CD4-positive, alpha-beta T cell (primary cell): Measurements from ENCODE around the gene SYT2. TPM values are rescaled to one million over a fixed set of nuclear protein-coding genes. Genes with fewer than 3 reads are reported as not detected.
"Not testable (repeated sequence)": the region's sequence is repeated elsewhere in the genome, so short reads cannot be mapped to it uniquely, and the experiment has no call there.

Experiments
- ATAC-seq: fragments of 200-7000 bp; cut with Tn5 transposase; one replicate; pipeline ENCODE4 v1.10.0; 2022; ENCODE audit warnings: mild to moderate bottlenecking; ENCODE audit not compliant: poor library complexity
- CTCF ChIA-PET: fragments of 350-600 bp; sonication (Branson Sonifier 250); formaldehyde crosslinking; loops from one replicate; lab custom pipeline; 2021; ENCODE audit warnings: antibody characterized with exemption, inconsistent platforms; lab: Charles Lee
- POLR2A ChIA-PET: fragments of 350-600 bp; sonication (Branson Sonifier 250); formaldehyde crosslinking; loops from one replicate; lab custom pipeline; 2021; ENCODE audit warnings: antibody characterized with exemption, inconsistent platforms; lab: Charles Lee
- DNase-seq, 14 experiments: peaks; one replicate each; pipeline ENCODE4 v3.0.0-alpha.2; 2013 to 2020; ENCODE audit warnings: mixed read lengths in 2 of 14
- H3K27ac ChIP-seq, 2 donors: one replicate each; pipeline versions ENCODE4 v1.5.1 to v1.7.0; 2013; ENCODE audit warnings: low read length in 2 of 2, low read depth in 1 of 2, mild to moderate bottlenecking in 1 of 2
- H3K27me3 ChIP-seq, 2 experiments: 1 replicate in 1 of 2; 2 replicates in 1 of 2; pipeline versions ENCODE4 v1.6.1 to v1.7.0; 2013; ENCODE audit warnings: low read length in 2 of 2, control low read depth in 1 of 2, mild to moderate bottlenecking in 1 of 2, moderate library complexity in 1 of 2; ENCODE audit not compliant: insufficient read depth in 2 of 2, control insufficient read depth in 1 of 2
- H3K36me3 ChIP-seq: one replicate; pipeline ENCODE4 v1.6.1; 2013; ENCODE audit warnings: low read length, control low read depth; ENCODE audit not compliant: insufficient read depth
- H3K4me1 ChIP-seq: one replicate; pipeline ENCODE4 v1.6.1; 2013; ENCODE audit warnings: low read length, control low read depth; ENCODE audit not compliant: insufficient read depth
- H3K4me3 ChIP-seq: one replicate; pipeline ENCODE4 v1.5.1; 2013; ENCODE audit warnings: mild to moderate bottlenecking, low read length, moderate library complexity
- H3K9me3 ChIP-seq, 2 experiments: 1 replicate in 1 of 2; 2 replicates in 1 of 2; pipeline versions ENCODE4 v1.6.1 to v1.7.0; 2013; ENCODE audit warnings: low read length in 2 of 2, mild to moderate bottlenecking in 2 of 2, control low read depth in 1 of 2, moderate library complexity in 1 of 2; ENCODE audit not compliant: control insufficient read depth in 1 of 2, insufficient read depth in 1 of 2
- H3K27ac Mint-ChIP-seq: one replicate; pipeline ENCODE4 v1.8.0; 2020; ENCODE audit warnings: mixed read lengths
- H3K27me3 Mint-ChIP-seq: one replicate; pipeline ENCODE4 v1.8.0; 2021; ENCODE audit warnings: mixed read lengths
- H3K36me3 Mint-ChIP-seq: one replicate; pipeline ENCODE4 v1.8.0; 2021; ENCODE audit warnings: low read depth, mixed read lengths
- H3K4me1 Mint-ChIP-seq: one replicate; pipeline ENCODE4 v1.8.0; 2021; ENCODE audit warnings: low read depth, mixed read lengths
- H3K4me3 Mint-ChIP-seq: one replicate; pipeline ENCODE4 v1.8.0; 2020; ENCODE audit warnings: mild to moderate bottlenecking, mixed read lengths
- H3K9me3 Mint-ChIP-seq: one replicate; pipeline ENCODE4 v1.8.0; 2020; ENCODE audit warnings: mixed read lengths
- intact Hi-C, 2 experiments: fragments of 100-400 bp; cut with DNase I in 1 of 2; cut with micrococcal nuclease in 1 of 2; formaldehyde crosslinking; loops; one replicate each; pipeline versions ENCODE4 v1.15.1 to v1.9.0; 2023 to 2025; cut with DNase I, micrococcal nuclease
- total RNA-seq, 174 experiments: library from RNA in 2 of 174; stranded (reverse) in 2 of 174; gene quantifications; one replicate each; pipeline ENCODE4 v1.2.3 and lab custom pipeline; 2021 to 2026
- TF ChIP-seq, protein P1 (sequence below): fragments of 200-600 bp; IDR thresholded peaks from one replicate; pipeline ENCODE4 v1.8.0; 2022; ENCODE audit warnings: antibody characterized with exemption, mild to moderate bottlenecking

The SYT2 gene
- total RNA-seq, 2 experiments from 2014 or later, result not detected

- no peak overlapping the region for H3K27ac Mint-ChIP-seq
- TF ChIP-seq, protein P1, sequence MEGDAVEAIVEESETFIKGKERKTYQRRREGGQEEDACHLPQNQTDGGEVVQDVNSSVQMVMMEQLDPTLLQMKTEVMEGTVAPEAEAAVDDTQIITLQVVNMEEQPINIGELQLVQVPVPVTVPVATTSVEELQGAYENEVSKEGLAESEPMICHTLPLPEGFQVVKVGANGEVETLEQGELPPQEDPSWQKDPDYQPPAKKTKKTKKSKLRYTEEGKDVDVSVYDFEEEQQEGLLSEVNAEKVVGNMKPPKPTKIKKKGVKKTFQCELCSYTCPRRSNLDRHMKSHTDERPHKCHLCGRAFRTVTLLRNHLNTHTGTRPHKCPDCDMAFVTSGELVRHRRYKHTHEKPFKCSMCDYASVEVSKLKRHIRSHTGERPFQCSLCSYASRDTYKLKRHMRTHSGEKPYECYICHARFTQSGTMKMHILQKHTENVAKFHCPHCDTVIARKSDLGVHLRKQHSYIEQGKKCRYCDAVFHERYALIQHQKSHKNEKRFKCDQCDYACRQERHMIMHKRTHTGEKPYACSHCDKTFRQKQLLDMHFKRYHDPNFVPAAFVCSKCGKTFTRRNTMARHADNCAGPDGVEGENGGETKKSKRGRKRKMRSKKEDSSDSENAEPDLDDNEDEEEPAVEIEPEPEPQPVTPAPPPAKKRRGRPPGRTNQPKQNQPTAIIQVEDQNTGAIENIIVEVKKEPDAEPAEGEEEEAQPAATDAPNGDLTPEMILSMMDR, result no peak
- ATAC-seq, result no peak
Measured at GRCh38 chr1:202553560-202554038, 156.7 kb downstream of the SYT2 start.

DNA sequence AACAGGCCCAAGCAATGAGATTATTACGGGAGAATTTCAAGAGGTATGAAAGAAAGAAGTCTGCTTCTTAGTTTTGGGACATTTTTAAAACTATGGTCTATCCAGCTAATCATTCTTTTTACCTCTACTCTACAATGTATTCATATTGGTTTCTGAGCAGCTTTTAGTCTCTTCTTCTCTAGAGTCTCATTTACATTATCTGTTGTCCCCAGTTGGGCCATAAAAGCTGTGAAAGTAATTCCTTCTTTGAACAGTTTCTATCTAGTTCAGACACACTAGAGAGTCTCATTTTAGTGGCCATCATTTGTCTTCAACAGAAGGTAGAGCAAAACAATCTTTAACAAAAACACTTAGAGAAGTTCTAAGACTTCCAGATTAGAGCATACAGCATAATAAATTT is 157.2 kb downstream of the SYT2 start:
- H3K36me3 Mint-ChIP-seq, H3K9me3 Mint-ChIP-seq, POLR2A ChIA-PET, H3K4me1 ChIP-seq, H3K9me3 ChIP-seq, DNase-seq, H3K4me1 Mint-ChIP-seq, CTCF ChIA-PET, H3K27me3 Mint-ChIP-seq, H3K4me3 ChIP-seq, H3K27me3 ChIP-seq, H3K36me3 ChIP-seq, ATAC-seq, H3K27ac Mint-ChIP-seq, intact Hi-C loops, H3K27ac ChIP-seq, H3K4me3 Mint-ChIP-seq: not testable (repeated sequence)

More at GRCh38 chr1:202553560-202554038, 156.7 kb downstream of the SYT2 start:
- no peaks in the 10 kb centered on the region for H3K4me1 Mint-ChIP-seq
- peak in 1 of 14 experiments; percentile 4 for DNase-seq
- H3K9me3 Mint-ChIP-seq, result no peaks in the 10 kb centered on the region
- no peak overlapping the region for H3K4me3 Mint-ChIP-seq
- peaks cover 5% of the 10 kb centered on the region for H3K36me3 Mint-ChIP-seq
- Histone ChIP-seq H3K4me3 (no peak overlapping the region), H3K9me3 (no peaks in the 10 kb centered on the region), H3K36me3 (no peaks in the 10 kb centered on the region), H3K27ac (no peak overlapping the region), H3K27me3 (no peaks in the 10 kb centered on the region), H3K4me1 (no peaks in the 10 kb centered on the region)
- intact Hi-C loops, result no loop called here
- ChIA-PET POLR2A (no interaction called here), CTCF (no interaction called here)
- no peaks in the 10 kb centered on the region for H3K27me3 Mint-ChIP-seq

DNA sequence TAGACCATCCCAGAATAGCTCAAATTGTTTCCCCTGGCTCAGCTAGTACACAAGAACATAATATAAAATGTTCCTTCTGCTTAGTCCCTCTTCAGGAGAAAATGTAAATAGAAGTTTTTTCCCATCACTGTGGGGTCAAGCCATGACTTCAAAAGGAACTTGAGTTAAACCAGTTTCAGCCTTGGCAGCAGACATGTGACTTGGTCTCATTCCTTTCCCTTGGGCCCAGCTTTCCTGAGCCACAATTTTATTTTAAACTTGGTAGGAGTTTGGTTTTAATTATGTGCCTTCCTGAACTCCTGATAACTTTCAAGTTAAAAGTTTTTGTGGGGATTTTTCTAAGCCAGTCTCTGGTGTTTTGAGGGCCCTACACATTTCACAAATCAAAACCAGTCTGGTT is 157.6 kb downstream of the SYT2 start:
- H3K27me3 ChIP-seq, H3K4me3 Mint-ChIP-seq, ATAC-seq, H3K36me3 Mint-ChIP-seq, H3K27ac Mint-ChIP-seq, H3K4me1 Mint-ChIP-seq, intact Hi-C loops, POLR2A ChIA-PET, CTCF ChIA-PET, H3K9me3 ChIP-seq, H3K27me3 Mint-ChIP-seq, H3K36me3 ChIP-seq, H3K27ac ChIP-seq, DNase-seq, H3K9me3 Mint-ChIP-seq, H3K4me1 ChIP-seq, H3K4me3 ChIP-seq: not testable (repeated sequence)

DNA sequence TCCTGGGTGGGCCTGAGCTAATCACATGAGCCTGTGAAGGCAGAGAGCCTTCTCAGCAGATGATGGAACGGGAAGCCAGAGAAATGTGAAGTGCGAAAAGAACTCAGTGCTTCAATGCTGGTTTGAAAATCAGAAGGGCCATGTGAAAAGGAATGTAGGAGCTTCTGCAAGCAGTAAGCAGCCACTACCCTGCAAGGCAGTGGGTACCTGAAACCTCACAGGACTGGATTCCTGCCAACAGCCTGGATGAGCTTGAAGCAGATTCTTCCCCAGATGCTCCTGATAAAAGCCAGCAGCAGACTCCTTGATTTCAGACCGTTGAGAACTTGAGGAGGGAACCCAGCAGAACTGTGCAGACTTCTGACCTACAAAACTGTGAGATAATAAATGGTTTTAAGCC is 158.6 kb downstream of the SYT2 start:
- ATAC-seq (no peak), DNase-seq (no peak)
- Histone ChIP-seq H3K27me3 (no peaks in the 10 kb centered on the region), H3K27ac (no peak overlapping the region), H3K36me3 (no peaks in the 10 kb centered on the region), H3K9me3 (no peaks in the 10 kb centered on the region), H3K4me3 (no peak overlapping the region), H3K4me1 (no peaks in the 10 kb centered on the region)
- Mint-ChIP-seq H3K4me1 (no peaks in the 10 kb centered on the region), H3K9me3 (no peaks in the 10 kb centered on the region), H3K36me3 (peaks cover 5% of the 10 kb centered on the region), H3K27me3 (no peaks in the 10 kb centered on the region), H3K27ac (no peak overlapping the region), H3K4me3 (no peak overlapping the region)
- ChIA-PET CTCF (no interaction called here), POLR2A (no interaction called here)
- TF ChIP-seq, protein P1, result no peak
- intact Hi-C loops, result no loop called here

DNA sequence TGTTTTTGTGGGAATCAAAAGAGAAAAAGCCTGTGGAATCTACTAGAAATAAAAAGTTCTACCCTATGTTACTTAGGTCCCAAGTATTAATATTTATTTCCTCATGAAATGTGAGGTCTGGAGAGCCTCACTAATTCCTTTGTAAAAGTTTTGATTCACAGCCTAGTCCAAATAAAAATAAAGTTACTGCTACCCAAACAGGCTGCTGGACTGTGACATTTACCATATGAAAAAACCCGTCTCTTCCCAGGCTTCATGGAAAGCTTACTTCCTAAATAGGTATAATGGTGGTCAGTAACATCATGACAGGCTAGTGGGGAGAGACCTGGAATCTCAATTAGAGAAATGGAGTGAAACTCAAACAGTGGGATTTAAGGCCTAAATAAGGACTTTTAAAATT is 160.2 kb downstream of the SYT2 start:
- H3K27me3 ChIP-seq, H3K9me3 ChIP-seq, POLR2A ChIA-PET, DNase-seq, H3K36me3 ChIP-seq, H3K27ac Mint-ChIP-seq, H3K36me3 Mint-ChIP-seq, intact Hi-C loops, H3K9me3 Mint-ChIP-seq, H3K4me1 Mint-ChIP-seq, H3K4me1 ChIP-seq, H3K27me3 Mint-ChIP-seq, CTCF ChIA-PET, H3K27ac ChIP-seq, ATAC-seq, H3K4me3 Mint-ChIP-seq, H3K4me3 ChIP-seq: not testable (repeated sequence)
